NCI-H226 (cell line): ENCODE results near the gene ZNF81.
"Not testable (repeated sequence)": the region's sequence is repeated elsewhere in the genome, so short reads cannot be mapped to it uniquely, and the experiment has no call there.

Experiments
- DNase-seq: peaks from one replicate; pipeline ENCODE4 v3.0.0-alpha.2; 2015

ZNF81 gene

DNA sequence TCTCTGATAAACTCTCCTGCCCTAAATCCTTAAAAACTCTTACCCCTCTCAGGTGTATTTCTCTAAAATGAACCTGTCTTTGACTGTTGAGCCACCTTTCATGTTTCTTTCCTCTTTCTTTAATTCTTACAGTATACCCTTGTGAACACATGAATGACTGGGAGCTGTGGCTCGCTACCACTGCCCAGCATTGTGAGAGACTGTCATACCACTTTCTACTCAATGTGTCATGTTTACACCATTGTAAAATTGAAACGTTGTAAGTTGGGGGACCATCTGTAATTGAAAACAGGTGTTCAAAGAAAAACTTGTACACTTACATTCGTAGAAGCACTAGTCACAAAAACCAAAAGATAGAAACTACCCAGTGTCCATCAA lies 100.2 kb downstream of the ZNF81 start:
- DNase-seq, result no peak

GRCh38 chrX:47940448-47940847 lies 103.7 kb downstream of the ZNF81 start:
- no peak for DNase-seq

GRCh38 chrX:47941423-47941822 lies 104.7 kb downstream of the ZNF81 start:
- DNase-seq, result no peak

DNA sequence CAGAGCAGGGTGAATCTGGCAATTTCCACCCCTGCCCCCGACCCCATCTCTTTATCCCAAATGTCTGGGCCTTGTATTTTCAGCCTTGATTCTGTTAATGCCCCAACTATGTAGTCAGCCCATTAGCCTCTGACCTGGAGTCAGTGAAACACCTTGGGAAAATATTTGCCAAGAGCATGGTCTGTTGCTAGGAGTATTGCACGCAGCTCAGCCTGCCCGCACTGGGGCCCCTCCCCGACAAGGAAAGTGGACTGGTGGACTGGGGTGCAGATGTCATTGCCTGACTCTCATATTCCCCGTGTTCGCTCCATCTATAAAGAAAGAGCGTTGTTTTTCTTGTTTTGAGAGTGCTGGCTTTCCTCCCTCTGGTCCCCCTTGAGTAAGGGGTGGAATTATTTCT lies 118.6 kb downstream of the ZNF81 start:
- DNase-seq, result not testable (repeated sequence)

DNA sequence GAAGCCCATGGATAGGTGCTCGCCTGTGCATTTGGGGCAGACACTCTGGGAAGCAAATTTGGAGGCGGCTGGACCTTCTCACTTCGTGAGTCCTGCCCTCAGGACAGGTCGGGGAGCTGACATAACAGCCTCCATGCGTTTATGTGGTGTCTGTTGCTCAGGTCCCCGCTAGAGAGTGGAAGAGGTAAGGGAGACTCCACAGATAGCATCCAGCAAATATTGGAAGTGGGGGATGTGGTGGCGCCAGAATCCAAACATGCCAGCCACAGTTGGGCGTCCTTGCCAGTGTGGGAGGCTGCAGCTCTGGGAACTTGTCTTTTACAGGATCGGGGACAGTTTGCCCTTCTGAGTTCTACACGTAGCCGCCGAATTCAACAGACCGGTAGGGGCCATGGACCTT lies 119.3 kb downstream of the ZNF81 start:
- no peak for DNase-seq

- DNase-seq, result not testable (repeated sequence)
Measured at GRCh38 chrX:47958206-47958605, 121.5 kb downstream of the ZNF81 start.

DNA sequence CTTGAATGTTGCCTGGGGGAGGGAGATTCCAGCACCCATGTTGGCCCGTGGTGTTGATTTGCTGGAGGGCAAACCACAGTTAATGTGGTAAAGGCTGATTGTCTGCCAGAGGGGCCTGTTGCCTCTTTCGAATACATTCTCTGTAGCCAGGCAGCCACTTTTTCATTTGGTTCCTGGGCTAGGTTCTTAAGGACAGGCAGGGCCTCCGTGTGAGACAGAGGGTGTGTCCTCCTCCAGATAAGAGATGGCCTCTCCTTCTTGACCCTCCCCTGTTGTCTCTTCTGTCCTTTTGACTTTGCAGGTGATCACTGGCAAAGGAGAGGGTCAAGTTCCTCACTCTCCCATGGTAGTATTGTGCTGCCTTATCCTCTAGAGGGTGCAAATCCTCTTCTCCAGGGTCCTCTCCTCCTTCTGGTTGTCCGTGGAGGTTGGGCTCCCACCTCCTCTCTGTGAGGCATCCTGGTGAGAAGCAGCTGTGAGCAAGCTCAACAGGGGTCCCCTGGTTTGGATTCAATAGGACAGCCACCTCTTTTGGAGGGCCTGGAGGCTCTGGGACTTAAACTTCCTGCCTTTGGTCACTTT lies 122.2 kb downstream of the ZNF81 start:
- no peak for DNase-seq

DNA sequence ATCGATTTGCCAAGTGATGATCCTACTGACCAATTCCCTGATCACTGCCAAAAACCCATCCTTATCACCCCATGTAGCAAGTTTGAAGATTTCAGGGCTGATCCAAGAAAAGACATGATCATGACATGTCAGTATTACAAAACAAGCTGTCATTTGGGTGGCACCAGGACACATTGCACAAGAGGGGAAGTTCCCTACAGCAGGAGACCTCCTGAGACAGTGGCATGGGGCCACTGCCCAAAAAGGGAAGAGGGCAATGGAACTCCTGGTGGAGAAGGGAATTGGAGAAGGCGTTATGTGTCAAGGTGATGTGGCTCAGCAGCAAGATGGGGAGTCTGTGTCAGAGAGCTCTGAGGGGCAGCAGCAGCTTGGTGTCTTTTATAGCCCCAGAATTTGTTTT lies 123.7 kb downstream of the ZNF81 start:
- DNase-seq, result no peak

- not testable (repeated sequence) for DNase-seq
Measured at GRCh38 chrX:47961830-47962229, 125.1 kb downstream of the ZNF81 start.

- DNase-seq, result not testable (repeated sequence)
Measured at GRCh38 chrX:47965526-47965925, 128.8 kb downstream of the ZNF81 start.
